ENCODE results near the gene KRT76.

Gene KRT76

DNA sequence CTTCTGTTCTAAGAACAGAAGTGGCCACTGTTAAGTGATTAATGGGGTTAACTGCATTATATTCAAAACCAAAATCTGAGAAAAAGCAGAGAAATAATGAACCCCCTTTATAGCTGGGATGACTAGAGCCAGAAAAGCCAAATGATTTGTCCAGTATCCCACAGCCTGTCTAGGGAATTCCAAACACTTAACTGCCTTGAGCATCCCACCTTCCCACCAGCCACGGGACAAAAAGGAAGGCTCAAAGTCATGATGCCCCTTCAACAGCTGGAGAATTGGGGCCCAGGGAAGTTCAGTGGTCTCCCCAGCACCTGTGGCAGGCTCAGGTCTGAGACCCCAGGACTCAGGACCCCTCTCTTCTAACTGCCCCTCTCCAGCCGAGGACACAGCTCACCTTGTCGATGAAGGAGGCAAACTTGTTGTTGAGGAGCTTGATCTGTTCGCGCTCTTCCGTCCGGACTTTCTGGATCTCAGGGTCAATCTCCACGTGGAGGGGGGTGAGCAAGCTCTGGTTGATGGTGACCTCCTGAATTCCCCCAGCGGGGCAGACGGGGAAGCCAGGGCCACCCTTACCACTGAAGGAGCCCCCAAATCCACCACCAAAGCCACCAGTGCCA lies 36.2 kb upstream of the KRT76 start:
- no peak for DNase-seq (ENCODE audit: low read depth)

DNA sequence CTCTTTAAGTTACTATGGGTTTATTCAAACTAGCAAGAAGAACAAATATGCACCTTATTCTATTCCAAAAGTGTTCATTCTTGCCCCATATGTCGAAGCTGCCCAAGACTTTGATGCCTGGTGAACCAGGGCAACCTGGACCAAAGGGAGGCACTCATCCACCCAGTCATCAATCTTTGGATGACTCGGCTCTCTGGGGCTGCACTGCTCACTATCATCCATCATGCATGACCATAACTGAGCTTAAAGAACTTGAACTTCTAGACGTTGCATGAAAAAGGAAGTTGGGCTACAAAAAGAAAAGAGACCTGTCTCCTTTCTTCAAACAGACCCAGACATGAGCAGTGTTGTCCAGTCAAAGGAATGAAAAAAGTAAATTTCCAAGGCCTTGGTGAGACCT lies 35.6 kb upstream of the KRT76 start:
- DNase-seq (ENCODE audit: low read depth) = no peak

DNA sequence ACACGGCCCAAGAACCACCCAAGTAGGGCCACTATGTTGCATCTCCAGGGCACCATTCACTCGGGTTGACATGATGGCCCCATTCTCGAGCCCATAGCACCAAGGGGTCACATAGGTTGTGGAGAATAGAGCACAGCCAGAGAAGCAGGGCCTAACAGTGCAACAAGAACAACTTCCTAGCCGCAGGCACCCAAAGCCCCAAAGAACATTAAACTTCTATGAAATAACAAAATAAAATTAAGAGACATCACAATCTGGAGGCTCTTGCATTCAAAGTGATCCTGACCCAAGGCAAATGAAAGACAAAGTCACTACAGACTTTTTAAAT lies 34.9 kb upstream of the KRT76 start:
- no peak for DNase-seq (ENCODE audit: low read depth)

GRCh38 chr12:52811191-52812072 lies 34.3 kb upstream of the KRT76 start:
- DNase-seq (ENCODE audit: low read depth) = no peak

DNA sequence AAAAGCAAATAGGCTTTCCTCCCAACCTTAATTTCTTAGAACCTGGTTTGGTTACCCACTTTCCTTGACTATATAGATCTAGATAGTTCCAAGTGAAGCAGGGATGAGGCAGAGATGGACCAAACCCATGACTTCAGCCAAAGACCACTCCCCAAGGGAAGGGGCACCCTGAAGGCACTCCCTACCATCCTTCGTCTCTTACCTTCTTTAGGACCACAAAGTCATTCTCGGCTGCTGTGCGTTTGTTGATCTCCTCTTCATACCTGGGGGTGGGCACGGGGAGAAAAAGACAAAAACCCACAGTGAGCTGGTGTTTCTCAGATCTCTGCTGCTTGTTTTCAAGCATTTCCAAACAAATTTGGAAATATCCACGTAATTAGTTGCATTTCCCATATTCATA lies 33.4 kb upstream of the KRT76 start:
- no peak for DNase-seq (ENCODE audit: low read depth)

DNA sequence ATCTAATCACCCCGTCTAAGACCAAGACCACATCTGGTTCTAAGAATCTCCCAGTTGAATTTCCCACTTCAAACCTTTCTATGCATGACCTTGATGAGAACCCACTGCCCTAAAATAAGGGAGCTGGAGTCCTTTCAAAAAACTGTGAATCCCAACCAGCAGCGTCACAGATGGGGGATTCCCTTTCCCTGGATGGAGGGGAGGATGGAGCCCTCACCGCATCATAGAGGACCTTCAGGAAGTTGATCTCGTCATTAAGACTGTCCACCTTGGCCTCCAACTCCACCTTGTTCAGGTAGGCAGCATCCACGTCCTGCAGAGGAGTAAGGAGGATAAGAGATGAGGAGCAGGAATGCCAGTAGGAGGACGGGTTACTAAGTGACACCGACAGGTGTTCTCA lies 32.0 kb upstream of the KRT76 start:
- no peak for DNase-seq (ENCODE audit: low read depth)

DNA sequence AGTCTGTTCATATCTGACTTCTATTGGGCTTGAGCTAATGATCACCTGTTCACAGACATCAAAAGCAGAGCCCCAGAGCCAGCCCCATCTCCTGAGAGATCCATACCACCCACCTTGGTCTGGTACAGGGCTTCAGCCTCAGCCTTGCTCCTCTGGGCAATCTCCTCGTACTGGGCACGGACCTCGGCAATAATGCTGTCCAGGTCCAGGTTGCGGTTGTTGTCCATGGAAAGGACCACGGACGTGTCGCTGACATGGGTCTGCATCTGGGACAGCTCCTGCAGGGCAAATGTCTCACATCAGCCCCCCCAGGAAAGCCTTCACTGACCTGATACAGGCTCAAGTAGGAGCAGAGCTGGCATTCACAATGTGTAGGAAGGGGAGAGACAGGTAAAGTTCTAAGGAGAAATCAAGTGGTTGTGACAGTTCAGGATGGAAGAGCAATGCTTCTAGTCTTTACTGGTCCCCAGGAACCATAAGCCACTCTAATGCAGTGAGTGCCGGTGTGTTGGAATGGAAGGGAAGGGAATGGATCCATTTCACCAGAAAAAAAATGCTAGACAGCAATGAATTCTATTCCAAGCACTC lies 31.5 kb upstream of the KRT76 start:
- DNase-seq (ENCODE audit: low read depth) = no peak

DNA sequence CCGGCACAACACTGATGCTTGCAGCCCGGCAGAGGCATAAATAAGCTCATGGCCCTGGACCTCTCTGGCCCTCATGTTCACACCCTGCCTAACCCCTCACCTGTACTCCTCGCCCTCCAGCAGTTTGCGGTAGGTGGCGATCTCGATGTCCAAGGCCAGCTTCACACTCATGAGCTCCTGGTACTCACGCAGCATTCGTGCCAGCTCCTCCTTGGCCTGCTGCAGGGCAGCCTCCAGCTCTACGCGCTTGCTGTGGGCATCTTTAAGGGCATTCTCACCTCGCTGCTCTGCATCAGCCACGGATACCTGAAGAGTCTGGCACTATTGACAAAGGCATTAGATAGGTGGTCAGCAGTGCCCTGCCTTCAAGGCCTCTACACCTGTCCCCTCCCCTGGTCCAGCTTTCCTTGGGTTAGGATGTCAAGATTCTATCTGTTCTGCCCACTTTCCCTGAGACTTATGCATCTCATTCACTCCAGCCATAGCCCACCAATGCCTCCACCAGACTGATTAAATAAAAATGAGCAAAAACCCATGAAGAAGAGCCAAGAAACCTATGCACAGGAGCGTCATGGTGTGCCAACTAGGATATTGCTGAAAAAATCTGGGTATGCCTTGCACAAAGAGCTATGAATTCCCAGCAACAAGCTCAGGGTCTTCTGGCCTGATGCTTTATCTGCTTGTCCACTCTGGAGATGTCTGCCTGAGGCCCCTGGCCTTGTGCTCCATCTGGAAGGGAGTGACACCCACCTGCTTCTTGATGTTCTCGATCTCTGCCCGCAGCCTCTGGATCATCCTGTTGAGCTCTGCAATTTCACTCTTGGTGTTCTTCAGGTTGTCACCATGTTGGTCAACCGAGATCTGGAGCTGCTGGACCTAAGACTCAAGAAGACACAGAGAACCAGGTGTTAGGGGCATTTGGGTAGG lies 30.7 kb upstream of the KRT76 start:
- no peak for DNase-seq (ENCODE audit: low read depth)

- no peak for DNase-seq (ENCODE audit: low read depth)
Measured at GRCh38 chr12:52806821-52807543, 29.8 kb upstream of the KRT76 start.

GRCh38 chr12:52806169-52806811 lies 29.1 kb upstream of the KRT76 start:
- DNase-seq (ENCODE audit: low read depth) = no peak

DNA sequence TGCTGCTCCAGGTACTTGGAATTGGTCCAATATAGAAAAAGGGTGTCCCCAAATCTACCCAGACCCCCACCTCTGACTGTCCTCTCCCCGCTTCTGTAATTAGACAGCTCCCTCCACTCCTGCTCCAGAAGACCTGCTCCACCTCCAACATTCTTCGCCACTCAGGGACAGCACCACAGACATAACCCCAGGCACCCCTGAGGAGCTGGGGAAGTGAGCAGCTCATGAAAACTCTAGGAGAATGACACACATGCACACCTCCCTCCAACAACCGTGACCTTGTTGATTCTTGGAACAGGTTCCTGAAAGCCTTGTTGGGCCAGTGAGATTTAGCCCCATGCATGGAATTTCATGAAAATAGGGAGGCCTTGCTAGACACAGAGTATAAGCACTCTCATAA lies 28.6 kb upstream of the KRT76 start:
- DNase-seq (ENCODE audit: low read depth) = no peak

DNA sequence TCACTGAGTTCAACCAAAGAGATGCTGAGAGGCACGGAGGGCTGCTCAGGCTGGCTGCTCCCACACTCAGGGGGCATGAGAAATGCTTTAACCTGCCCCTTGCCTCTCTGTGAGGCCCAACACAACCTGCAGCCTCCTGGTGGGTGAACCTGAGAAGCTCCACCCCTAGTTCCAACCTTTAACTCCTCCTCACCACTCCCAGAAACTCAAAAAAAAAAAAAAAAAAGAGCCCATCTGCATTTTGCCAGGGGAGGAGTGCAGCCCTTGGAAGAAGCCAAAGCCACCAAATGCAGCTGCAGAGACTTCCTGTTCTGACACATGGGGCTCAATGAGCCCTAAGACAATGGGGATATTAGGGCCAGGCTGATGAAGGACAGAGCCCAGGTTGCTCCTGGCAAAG lies 27.9 kb upstream of the KRT76 start:
- DNase-seq (ENCODE audit: low read depth) = no peak

- DNase-seq (ENCODE audit: low read depth) = no peak
Measured at GRCh38 chr12:52802442-52802841, 25.3 kb upstream of the KRT76 start.

DNA sequence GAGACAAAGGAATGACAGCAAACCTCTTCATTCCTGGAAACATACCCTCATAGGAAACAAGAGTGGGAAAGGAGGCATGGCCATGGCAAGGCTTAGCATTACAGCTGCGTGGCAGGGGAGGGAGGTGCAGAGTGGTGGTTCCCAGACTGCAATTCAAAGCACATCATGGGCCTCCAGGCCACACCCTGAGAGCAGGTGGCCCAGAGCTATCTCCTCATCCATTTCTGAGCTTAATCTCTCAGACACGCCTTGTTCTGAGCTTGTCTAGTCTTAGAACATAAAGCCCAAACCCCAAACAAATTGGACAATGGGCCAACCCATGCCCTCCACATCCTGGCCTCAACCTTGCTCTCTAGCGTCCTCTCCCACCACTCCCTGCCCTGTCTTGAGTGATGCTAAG lies 24.6 kb upstream of the KRT76 start:
- DNase-seq (ENCODE audit: low read depth) = no peak

- DNase-seq (ENCODE audit: low read depth) = no peak
Measured at GRCh38 chr12:52800259-52800917, 23.2 kb upstream of the KRT76 start.

DNA sequence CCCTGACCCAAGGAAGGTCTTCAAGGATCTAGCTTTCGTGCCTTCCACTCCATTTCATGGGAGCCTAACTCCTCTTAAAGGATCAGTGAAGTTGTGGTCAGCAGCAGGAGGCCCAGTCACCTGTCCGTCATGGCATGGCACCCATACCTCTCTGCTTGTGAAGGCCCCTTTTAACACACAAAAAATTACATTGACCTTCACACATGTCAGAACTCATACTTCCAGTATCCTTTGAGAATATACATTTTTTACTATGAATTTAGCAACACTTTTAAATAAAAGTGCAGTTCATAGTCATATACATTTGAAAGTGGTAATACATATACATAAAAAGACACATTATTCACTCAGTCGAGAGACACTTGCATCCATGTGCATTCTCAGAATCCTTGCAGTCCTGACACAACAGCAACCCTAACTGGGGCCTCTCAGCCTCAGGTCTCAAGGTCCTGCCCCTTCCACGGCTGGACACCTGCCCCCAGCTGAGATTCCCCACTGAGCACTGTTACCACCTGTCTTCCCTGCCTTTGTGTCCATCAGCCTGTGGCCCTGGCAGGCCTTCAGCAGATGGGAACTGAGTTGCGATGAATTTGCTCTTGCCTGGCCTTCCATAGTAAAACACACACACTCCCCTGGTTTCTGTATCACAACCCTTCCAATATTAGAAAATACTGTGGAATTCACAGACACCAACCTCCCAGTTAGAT lies 22.5 kb upstream of the KRT76 start:
- no peak for DNase-seq (ENCODE audit: low read depth)

DNA sequence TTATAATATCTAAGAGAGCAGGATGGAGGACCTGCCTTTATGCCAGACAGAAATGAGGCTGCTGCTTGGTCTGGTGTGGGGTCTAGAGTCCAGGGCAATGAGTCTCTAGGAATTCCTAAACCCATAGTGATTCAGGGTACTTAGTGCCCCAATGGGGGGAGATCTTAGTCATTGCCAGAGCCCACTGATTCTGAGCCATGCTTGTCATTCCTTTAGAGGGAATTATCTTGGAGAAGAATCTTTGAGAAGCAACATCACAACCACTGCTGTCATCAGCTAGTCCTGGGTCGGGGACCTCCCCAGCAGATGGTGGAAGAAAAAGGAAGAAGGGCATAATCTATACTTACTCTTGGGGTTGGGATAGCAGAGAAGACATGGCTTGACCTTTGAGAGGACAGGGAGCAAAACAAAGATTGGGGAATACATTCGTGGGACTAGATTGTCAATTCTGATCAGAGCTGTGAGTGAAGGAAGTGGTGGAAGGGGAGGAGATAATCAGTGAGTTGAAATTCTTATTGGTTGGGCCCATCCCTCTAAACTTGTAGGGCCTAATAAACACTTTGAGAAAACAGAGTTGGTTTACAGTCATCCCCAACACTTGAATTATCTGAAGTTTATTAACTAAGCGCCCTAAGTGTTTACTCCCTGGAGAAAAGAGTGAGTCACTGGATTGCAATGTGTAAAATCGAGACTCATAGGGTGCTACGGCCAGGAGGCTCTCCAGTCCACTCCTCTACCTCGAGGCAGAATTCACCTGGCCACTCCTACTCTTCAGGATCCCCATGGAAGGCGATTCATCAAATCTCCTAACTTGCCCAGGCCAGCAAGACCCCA lies 21.7 kb upstream of the KRT76 start:
- DNase-seq (ENCODE audit: low read depth) = no peak

DNA sequence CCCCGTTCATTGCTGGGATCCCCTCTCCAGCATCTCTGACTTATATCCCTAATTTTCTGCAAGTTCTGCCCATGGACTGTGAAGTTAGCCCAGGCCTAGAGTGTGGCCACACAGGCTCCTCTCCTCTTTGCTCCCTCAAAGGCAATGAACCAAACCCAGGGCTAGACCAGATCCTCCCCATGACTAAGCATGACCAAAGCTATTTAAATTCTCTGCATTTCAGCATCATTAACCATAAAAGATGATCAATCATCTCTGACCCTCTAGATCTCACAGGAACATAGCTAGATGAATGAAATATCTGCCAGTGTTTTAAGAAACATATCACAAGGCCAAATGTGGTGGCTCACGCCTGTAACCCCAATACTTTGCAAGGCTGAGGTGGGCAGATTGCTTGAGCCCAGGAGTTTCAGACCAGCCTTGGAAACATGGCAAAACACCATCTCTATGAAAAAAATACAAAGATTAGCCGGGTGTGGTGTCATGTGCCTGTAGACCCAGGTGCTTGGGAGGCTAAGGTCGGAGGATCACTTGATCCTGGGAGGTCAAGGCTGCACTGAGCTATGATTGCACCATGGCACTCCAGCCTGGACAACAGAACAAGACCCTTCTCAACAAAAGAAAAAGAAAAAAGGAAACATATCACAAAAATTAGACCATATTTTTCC lies 21.0 kb upstream of the KRT76 start:
- DNase-seq (ENCODE audit: low read depth) = no peak

DNA sequence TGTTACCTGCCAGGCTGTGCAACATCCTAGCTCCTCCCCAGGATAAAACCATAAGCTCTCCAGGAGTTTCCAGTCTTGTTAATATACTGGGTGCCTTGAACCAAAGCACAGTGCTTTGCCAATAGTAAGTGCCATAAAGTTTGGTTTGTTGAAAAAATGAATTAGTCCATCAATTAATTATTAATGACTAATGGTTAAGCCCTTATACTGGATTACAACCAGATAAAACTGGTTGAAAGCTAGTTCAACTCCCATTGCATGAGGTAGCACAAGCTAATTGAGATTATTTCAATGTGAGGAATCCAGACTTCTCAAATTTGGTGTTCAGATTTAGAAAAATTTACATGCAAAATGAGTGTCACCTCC lies 20.4 kb upstream of the KRT76 start:
- DNase-seq (ENCODE audit: low read depth) = no peak

All from activated T-helper 9 cell treated with anti-CD3 and anti-CD28 coated beads, Interleukin-2, amount 50 U/mL, for 16 hours (primary cell).